Endothelial cell of hepatic sinusoid (primary cell): ENCODE data around the gene KCNJ14.
"Not testable (repeated sequence)": the region's sequence is repeated elsewhere in the genome, so short reads cannot be mapped to it uniquely, and the experiment has no call there.

Source experiments
- in situ Hi-C: cut with HindIII; loops from 2 replicates; pipeline ENCODE4 v1.10.0; 2017; ENCODE audit warnings: low sequenced_read_pairs

Gene KCNJ14

GRCh38 chr19:48486706-48487105 lies 31.3 kb downstream of the KCNJ14 start:
- in situ Hi-C loops, result not testable (repeated sequence)

DNA sequence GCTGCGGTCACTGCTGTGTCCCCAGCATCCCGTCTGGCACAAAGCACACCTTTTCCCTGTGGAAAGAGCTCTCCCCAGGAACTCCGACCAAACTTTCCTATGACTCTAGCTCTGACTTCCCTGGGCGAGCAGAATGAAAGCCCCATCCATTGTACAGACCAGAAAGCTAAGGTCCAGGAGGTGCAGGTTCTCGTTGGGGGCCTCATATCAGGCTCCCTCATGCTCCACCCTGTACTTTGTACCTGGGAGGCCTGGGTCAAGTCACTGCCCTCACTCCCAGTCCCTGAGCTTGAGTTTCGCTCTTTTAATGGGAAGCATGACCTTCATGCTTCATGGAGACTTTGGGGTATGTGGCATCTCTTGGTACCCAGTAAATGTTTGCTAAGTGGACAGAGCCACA lies 32.2 kb downstream of the KCNJ14 start:
- in situ Hi-C loops, result no loop called here

DNA sequence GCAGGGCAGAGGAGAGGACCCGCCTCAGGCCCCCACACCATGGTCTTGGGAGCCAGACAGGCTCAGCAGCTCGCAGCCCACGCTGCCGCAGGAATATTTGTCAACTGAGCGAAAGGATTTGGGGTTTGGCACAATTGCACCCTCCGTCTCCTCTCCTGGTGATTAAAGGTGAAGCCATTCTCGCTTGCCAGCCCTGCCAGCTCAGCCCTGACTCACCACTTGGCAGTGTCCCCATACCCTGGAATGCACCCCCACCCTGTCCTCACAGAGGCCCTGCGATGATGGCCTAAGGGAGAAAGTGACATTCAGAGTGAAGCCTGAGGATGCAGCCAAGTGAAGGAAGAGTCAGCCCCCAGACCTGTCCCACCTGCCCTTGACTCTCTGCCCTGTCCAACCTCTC lies 32.6 kb downstream of the KCNJ14 start:
- in situ Hi-C loops, result no loop called here

- in situ Hi-C loops, result not testable (repeated sequence)
These were observed 33.1 kb downstream of the KCNJ14 start for GRCh38 chr19:48488478-48488877.

DNA sequence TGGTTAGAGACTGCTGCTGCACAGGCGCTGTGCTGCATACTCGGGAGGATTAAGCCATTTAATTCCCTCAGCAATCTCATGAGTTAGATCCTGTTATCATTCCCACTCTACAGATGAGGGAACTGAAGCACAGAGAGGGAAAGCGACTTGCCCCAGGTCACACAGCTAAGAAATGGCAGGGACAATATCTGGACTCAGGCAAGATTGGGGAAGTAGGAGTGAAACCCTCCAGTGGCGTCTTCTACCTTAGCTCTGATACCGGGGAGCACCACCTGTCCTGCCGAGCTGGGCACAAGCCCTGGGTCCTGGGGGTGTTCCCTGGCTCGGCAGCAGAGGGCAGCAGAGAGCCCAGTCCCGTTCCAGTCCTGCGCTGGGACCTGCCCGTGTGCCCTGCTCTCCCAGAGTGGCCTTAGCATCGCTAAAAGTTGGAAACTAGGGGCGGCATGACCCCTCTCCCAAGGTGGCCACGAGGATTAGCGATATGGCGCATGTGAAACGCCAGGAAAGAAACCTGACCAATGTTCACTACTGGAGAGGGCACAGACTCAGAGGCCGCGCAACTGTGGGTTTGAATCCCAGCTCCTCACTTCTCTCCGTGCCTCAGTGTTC lies 34.3 kb downstream of the KCNJ14 start:
- in situ Hi-C loops, result no loop called here

- in situ Hi-C loops, result no loop called here
These were observed 35.8 kb downstream of the KCNJ14 start for GRCh38 chr19:48490981-48491792.

DNA sequence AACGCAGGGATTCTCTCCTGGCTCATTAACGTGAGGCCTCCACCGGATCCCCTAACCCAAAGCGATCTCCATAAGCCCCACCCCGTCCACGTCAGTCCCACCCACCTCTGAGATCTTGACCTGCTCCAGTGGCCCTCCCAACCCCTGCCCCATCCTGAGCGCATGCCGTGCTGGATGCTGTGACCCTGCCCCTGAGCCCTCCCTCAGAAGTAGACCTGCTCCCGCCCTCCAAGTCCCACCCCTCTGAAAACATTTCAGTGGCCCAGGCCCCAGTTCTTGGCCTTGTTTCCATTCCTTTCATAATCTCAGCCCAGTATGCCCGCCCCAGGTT lies 36.4 kb downstream of the KCNJ14 start:
- in situ Hi-C loops, result no loop called here

- in situ Hi-C loops, result no loop called here
These were observed 37.7 kb downstream of the KCNJ14 start for GRCh38 chr19:48492925-48493717.

DNA sequence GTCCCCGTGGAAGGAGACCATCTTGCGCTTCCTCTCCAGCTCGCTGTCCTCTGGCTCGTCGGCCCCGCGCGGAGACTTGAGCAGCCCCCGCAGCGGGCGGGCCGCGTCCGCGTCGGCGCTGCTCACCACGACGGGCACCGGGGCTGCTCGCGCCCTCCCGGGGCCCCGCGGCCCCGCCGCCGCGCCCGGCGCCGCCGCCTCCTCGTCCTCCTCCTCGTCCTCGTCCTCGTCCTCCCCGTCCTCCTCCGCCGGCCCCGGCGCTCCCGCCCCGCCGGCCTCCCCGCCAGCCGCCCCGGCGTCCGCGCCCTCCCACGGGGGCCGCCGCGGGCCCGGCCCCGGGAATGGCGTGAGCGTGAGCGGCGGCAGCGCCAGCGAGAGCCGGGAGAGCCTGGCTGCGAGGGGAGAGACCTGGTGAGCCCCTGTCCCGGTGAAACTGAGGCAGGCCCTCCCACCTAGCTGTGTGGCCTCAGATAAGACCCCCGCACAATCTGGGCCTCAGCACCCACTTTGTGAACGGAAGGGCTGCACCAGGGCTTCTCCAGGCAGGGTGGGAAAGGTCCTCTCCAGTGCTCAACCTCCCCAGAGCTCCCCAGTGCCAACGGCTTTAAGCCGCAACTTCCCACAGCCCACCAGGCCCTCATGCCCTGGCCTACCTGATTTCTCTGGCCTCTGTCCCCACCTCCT lies 38.5 kb downstream of the KCNJ14 start:
- in situ Hi-C loops, result no loop called here

GRCh38 chr19:48495396-48495795 lies 40.0 kb downstream of the KCNJ14 start:
- in situ Hi-C loops, result no loop called here

GRCh38 chr19:48496959-48497727 lies 41.8 kb downstream of the KCNJ14 start:
- in situ Hi-C loops, result no loop called here

DNA sequence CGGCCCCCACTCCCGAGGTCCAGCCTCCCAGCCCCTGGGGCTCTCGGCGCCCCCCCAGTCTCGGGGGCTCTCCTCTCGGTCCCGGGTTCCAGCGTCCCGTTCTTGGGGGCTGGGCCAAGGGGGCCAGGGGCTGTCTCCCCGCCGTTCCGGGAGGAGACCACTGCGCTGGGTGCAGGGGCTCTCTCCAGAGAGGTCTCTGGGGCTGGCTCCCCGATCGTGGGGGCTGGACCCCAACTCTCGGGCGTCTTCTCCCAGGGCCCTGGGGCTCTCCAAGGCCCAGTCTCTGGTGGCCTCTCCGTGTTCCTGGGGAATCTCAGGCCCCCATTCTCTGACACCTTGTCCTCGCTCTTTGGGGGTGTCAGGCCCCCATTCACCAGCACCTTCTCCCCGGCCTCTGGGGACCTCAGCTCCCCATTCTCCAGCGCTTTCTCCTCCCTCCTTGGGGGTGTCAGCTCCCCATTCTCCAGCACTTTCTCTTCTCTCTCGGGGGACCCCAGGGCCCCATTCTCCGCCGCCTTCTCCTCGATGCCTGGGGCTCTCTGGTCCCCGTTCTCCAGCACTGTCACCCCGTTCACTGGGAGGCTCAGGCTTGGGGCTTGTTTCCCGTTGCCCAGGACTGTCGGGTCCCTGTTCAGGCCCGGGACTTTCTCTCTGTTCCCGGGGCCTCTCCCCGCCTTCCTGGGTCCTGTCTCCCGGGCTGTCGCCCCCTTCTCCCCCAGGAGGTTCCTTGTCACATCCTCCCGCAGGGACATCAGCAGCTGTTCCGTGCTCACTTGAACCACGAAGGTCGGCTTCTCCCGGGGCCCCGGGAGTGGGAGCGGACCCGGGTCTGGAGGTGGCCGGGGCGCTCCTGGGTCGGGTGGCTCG lies 42.6 kb downstream of the KCNJ14 start:
- in situ Hi-C loops, result no loop called here

DNA sequence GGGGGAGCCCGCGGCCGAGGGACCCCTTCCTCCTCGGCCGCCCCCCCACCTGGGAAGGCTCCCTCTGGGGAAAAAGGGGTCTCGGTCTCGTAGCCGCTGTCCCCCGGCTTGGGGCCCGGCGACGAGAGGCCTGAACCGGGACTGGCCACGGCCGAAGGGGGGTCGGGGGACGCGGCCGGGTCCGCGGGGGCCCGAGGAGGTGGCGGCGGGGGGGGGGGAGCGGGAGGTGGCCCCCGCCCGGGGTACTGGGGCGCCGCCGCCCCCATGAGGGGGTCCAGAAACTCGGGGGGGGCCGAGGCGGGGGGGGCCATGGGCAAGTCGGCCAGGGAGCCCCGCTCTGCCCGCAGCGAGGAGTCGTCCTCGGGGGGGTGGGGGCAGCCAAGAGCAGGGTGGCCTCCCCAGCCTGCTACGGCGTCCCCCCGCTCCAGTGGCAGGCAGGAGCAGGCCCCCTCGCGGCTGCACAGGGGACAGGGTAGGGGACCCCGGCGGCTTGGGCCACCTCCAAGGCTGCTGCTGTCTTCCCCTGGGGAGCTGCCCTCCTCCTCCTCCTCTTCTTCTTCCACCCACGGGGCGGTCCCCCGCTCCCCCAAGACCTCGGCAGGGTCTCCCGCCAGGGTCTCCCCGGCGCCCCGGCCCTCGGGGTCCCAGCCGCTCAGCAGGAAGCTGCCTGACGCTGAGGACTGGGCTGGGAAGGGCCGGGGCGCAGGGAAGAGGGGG lies 43.4 kb downstream of the KCNJ14 start:
- in situ Hi-C loops, result no loop called here

GRCh38 chr19:48499316-48500090 lies 44.1 kb downstream of the KCNJ14 start:
- in situ Hi-C loops, result no loop called here

DNA sequence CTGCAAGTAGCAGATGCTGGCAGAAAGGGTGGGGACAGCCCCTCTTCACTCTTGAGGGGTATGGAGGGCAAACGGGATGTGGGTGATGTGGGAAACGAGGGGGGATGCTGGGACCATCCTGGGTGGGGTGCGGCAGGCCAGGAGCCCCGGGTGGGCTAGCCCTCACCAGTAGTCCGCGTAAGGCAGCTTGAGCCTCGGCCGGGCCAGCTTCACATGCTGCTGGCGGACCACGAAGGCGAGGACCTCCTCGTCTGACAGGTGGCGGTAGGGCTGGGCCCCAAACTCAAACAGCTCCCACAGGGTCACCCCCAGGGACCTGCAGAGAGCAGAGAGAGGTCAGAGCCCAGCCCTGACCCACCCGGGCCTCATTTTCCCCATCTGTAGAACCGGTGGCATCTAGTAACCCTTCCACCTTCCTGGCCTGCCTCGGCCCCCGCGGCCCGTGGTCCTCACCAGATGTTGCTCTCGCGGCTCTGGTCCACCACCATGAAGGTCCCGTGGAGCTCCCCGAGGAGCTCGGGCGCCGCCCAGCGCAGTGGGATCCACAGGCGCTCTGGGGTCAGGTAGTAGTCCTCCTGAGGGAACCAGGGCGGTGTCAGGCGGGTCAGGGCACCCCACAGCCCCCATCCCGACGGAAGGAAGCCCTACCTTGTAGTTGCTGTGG lies 45.6 kb downstream of the KCNJ14 start:
- in situ Hi-C loops, result no loop called here

DNA sequence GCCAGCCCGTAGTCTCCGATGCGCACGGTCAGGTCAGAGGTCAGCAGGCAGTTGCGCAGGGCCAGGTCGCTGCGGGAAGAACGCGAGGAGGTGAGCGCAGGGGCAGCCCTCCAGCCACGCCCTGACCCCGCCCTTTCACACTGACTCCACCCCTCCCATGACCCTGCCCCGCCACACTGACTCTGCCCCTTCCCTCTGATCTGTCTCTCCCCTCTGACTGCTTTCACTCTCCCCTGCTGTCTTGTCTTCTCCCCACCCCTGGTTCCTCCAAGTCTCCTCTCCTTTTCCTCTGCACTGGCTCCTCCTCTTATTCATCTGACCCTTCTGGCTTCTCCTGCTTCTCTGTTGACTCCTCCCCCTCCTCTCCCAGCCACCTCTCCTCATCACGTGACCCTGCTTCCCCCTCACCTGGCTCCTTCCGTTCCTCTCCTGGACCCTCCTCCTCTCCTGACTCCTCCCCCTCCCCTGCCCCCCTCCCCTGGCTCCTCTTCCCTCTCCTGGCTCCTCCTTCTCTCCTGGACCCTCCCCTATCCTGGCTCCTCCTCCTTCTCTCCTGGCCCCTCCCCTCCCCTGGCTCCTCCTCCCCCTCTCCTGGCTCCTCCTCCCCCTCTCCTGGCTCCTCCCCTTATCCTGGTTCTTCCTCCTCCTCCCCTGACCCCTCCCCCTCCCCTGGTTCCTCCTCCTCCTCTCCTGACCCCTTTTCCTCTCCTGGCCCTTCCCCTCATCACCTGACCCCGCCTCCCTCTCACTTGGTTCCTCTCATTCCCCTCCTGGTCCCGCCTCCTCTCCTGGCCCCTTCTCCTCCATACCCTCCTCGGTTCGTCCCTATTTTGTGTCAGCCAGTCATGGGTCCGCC lies 46.3 kb downstream of the KCNJ14 start:
- in situ Hi-C loops, result no loop called here
